ENCODE data around the gene TSPAN17. TPM values are rescaled to one million over a fixed set of nuclear protein-coding genes. Genes with fewer than 3 reads are reported as not detected.

Gene TSPAN17
- total and polyA plus RNA-seq, 2 experiments from 2014 or later = 30.2 to 32.3 TPM

GRCh38 chr5:176704355-176704754 is 57.1 kb downstream of the TSPAN17 start:
- H3K27ac ChIP-seq = no peak overlapping the region
- no peak overlapping the region for H3K4me3 ChIP-seq
- H3K27me3 ChIP-seq = no peaks in the 10 kb centered on the region
- DNase-seq (ENCODE audit: low read depth in 1 of 2, low spot score in 1 of 2) = no peak
- no peaks in the 10 kb centered on the region for H3K4me1 ChIP-seq (ENCODE audit: low read depth)
- H3K9me3 ChIP-seq (ENCODE audit: low read depth) = no peaks in the 10 kb centered on the region
- H3K36me3 ChIP-seq = no peaks in the 10 kb centered on the region
- TF ChIP-seq CTCF (IDR thresholded peaks at IDR 0.05; ENCODE audit: low read depth, low read length) = no peak

- H3K4me3 ChIP-seq = no peak overlapping the region
- H3K27ac ChIP-seq = no peak overlapping the region
- no peak for TF ChIP-seq CTCF (IDR thresholded peaks at IDR 0.05; ENCODE audit: low read depth, low read length)
- H3K36me3 ChIP-seq = no peaks in the 10 kb centered on the region
- H3K27me3 ChIP-seq = no peaks in the 10 kb centered on the region
- no peaks in the 10 kb centered on the region for H3K4me1 ChIP-seq (ENCODE audit: low read depth)
- no peak for DNase-seq (ENCODE audit: low read depth in 1 of 2, low spot score in 1 of 2)
- H3K9me3 ChIP-seq (ENCODE audit: low read depth) = no peaks in the 10 kb centered on the region
Observed at GRCh38 chr5:176704817-176705216, 57.5 kb downstream of the TSPAN17 start.

Other genes starting within 250 kb of the TSPAN17 start
- 187 and 224 TPM in 2 replicates for gene CLTB, start 230.9 kb upstream of the TSPAN17 start, total RNA-seq
- gene CLTB, start 230.9 kb upstream of the TSPAN17 start, polyA plus RNA-seq = 159 and 222 TPM in 2 replicates
- 24.0 and 26.1 TPM in 2 replicates for gene FAF2, start 199.1 kb upstream of the TSPAN17 start, total RNA-seq
- 29.0 and 29.8 TPM in 2 replicates for gene FAF2, start 199.1 kb upstream of the TSPAN17 start, polyA plus RNA-seq
- 45.5 and 77.6 TPM in 2 replicates for gene RNF44, start 110.1 kb upstream of the TSPAN17 start, total RNA-seq
- gene RNF44, start 110.1 kb upstream of the TSPAN17 start, polyA plus RNA-seq = 16.1 and 29.1 TPM in 2 replicates
- gene CDHR2, start 98.1 kb upstream of the TSPAN17 start, total RNA-seq = 0.07 and 0.60 TPM in 2 replicates
- gene CDHR2, start 98.1 kb upstream of the TSPAN17 start, polyA plus RNA-seq = 0.59 and 1.4 TPM in 2 replicates
- 0.27 and 0.63 TPM in 2 replicates for gene GPRIN1, start 37.3 kb upstream of the TSPAN17 start, total RNA-seq
- gene GPRIN1, start 37.3 kb upstream of the TSPAN17 start, polyA plus RNA-seq = 0.79 TPM in 2 replicates
- gene SNCB, start 16.9 kb upstream of the TSPAN17 start, total RNA-seq = 1.6 and 2.4 TPM in 2 replicates
- gene SNCB, start 16.9 kb upstream of the TSPAN17 start, polyA plus RNA-seq = 0.79 and 3.0 TPM in 2 replicates
- gene EIF4E1B, start 16.8 kb upstream of the TSPAN17 start, total RNA-seq = not detected in 2 replicates
- gene EIF4E1B, start 16.8 kb upstream of the TSPAN17 start, polyA plus RNA-seq = not detected in 2 replicates
- gene UNC5A, start 163.1 kb downstream of the TSPAN17 start, total RNA-seq = 0.86 and 1.4 TPM in 2 replicates
- gene UNC5A, start 163.1 kb downstream of the TSPAN17 start, polyA plus RNA-seq = 0.26 and 0.39 TPM in 2 replicates

Measured in cardiac muscle cell (in vitro differentiated cells and primary cell).